ENCODE measurements around the gene SLC4A5.
"Not testable (repeated sequence)": the region's sequence is repeated elsewhere in the genome, so short reads cannot be mapped to it uniquely, and the experiment has no call there.

The SLC4A5 gene

GRCh38 chr2:74194799-74195198, 148.4 kb downstream of the SLC4A5 start:
- no peak for DNase-seq

- no peak for DNase-seq
Observed at GRCh38 chr2:74191596-74192380, 151.4 kb downstream of the SLC4A5 start.

- no peak for DNase-seq
Observed at GRCh38 chr2:74188696-74189095, 154.5 kb downstream of the SLC4A5 start.

- peak; percentile 82 to 84 for DNase-seq
Observed at GRCh38 chr2:74188018-74188601, 155.1 kb downstream of the SLC4A5 start.

- DNase-seq = not testable (repeated sequence)
Observed at GRCh38 chr2:74186706-74187105, 156.5 kb downstream of the SLC4A5 start.

- no peak for DNase-seq
Observed at GRCh38 chr2:74186038-74186437, 157.2 kb downstream of the SLC4A5 start.

- no peak for DNase-seq
Observed at GRCh38 chr2:74183878-74184277, 159.3 kb downstream of the SLC4A5 start.

GRCh38 chr2:74181739-74182138, 161.5 kb downstream of the SLC4A5 start:
- peak; percentile 65 to 92 for DNase-seq

- DNase-seq = no peak
Observed at GRCh38 chr2:74179063-74179865, 164.0 kb downstream of the SLC4A5 start.

- peak; percentile 96 to 98 for DNase-seq
Observed at GRCh38 chr2:74178211-74179062, 164.8 kb downstream of the SLC4A5 start, which contains the start of gene MOB1A. Gene MOB1A, minus strand, starts transcription at chr2:74178879. Its CDS starts 205 bp downstream, at chr2:74178674.

GRCh38 chr2:74177696-74178095, 165.5 kb downstream of the SLC4A5 start:
- no peak for DNase-seq

GRCh38 chr2:74174909-74175308, 168.3 kb downstream of the SLC4A5 start:
- DNase-seq = no peak

GRCh38 chr2:74168739-74169138, 174.5 kb downstream of the SLC4A5 start:
- no peak for DNase-seq
